Heart left ventricle (tissue), 13 donors: ENCODE data around the gene TMEM121B.

Source experiments
- POLR2A ChIP-seq, 2 donors: fragments of 450-650 bp; IDR thresholded peaks; one replicate each; pipeline ENCODE4 v1.6.1; 2017; ENCODE audit warnings: antibody characterized with exemption in 2 of 2, mild to moderate bottlenecking in 2 of 2, moderate library complexity in 2 of 2
- TF ChIP-seq, protein P1 (sequence below), 12 donors: fragments of 200-600 bp; sonication (generic) in 4 of 12; IDR thresholded peaks; one replicate each; pipeline versions ENCODE4 v1.5.0 to v1.8.0; 2018 to 2022; ENCODE audit warnings: antibody characterized with exemption in 12 of 12, mild to moderate bottlenecking in 5 of 12
- donor health status: ischemic (EF 13 %, LVEDD 7.1; RV severe dilation, severe dysfunction).
- donor health status: DM: no; HTN: yes; CAD: no.
- donor health status: DM: no; HTN: no; CAD: no.
- donor health status: ischemic (EF 25% LVEDD 6.9; RV normal size, moderate dysfunction).
- donor health status: ischemic (EF 25% LVEDD 5.7; RV mildly dilated, moderate dysfunction).
- donor health status: ischemic (EF 35%, LVEDD 5.7; RV mildly dilated, moderate dysfunction).
- donor health status: nonischemic (EF 11% LVEDD 7.7; RV severe dilation, severe dysfunction).
- donor health status: DM: yes; HTN: yes; CAD: no.
- donor health status: PGD.
- donor health status: ischemic (EF 29% LVEDD 5.4; RV normal size, mild dysfunction).
- donor health status: nonischemic (EF 23%, LVEDD 6.1; RV moderate dilation, normal function).

GRCh38 chr22:17102297-17102667, 18.9 kb downstream of the TMEM121B start:
- TF ChIP-seq, protein P1, sequence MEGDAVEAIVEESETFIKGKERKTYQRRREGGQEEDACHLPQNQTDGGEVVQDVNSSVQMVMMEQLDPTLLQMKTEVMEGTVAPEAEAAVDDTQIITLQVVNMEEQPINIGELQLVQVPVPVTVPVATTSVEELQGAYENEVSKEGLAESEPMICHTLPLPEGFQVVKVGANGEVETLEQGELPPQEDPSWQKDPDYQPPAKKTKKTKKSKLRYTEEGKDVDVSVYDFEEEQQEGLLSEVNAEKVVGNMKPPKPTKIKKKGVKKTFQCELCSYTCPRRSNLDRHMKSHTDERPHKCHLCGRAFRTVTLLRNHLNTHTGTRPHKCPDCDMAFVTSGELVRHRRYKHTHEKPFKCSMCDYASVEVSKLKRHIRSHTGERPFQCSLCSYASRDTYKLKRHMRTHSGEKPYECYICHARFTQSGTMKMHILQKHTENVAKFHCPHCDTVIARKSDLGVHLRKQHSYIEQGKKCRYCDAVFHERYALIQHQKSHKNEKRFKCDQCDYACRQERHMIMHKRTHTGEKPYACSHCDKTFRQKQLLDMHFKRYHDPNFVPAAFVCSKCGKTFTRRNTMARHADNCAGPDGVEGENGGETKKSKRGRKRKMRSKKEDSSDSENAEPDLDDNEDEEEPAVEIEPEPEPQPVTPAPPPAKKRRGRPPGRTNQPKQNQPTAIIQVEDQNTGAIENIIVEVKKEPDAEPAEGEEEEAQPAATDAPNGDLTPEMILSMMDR (IDR thresholded peaks at IDR 0.05), result no peak
- TF ChIP-seq POLR2A (IDR thresholded peaks at IDR 0.05), result no peak
